SK-N-SH (cell line): ENCODE measurements around the gene TUBA1B. TPM values are rescaled to one million over a fixed set of nuclear protein-coding genes. Genes with fewer than 3 reads are reported as not detected.

Source experiments
- CTCF ChIA-PET: fragments of 300-600, 350-600 bp; formaldehyde crosslinking; extraction: SDS; loops from one replicate; lab custom pipeline; 2021; lab: Yijun Ruan, JAX
- POLR2A ChIA-PET: fragments of 350-600 bp; sonication (Branson Sonifier 250); formaldehyde crosslinking; extraction: SDS; loops from one replicate; lab custom pipeline; 2020; ENCODE audit warnings: antibody characterized with exemption, inconsistent platforms; lab: Yijun Ruan, JAX
- DNase-seq: peaks from one replicate; pipeline ENCODE4 v3.0.0; 2012
- H2AFZ ChIP-seq: fragments of 200-600 bp; sonication (generic); 2 replicates; pipeline ENCODE4 v1.8.1; 2016; ENCODE audit warnings: antibody characterized with exemption, mild to moderate bottlenecking, low read depth
- H3F3A ChIP-seq: fragments of 200-600 bp; sonication (generic); replicated peaks from 2 replicates; pipeline ENCODE3; 2016; ENCODE audit warnings: antibody characterized with exemption, mild to moderate bottlenecking; ENCODE audit not compliant: insufficient read depth
- H3K27ac ChIP-seq, 2 experiments: fragments of 200-500 bp in 1 of 2; fragments of 200-600 bp in 1 of 2; sonication (Bioruptor generic) in 1 of 2; sonication (generic), shearing (Covaris generic) in 1 of 2; 2 replicates each; pipeline versions ENCODE4 v1.5.1 to v1.6.1; 2014 to 2016; ENCODE audit warnings: low read depth in 2 of 2, inconsistent platforms in 1 of 2, low read length in 1 of 2, mild to moderate bottlenecking in 1 of 2, mixed read lengths in 1 of 2
- H3K27me3 ChIP-seq: fragments of 200-600 bp; sonication (generic), shearing (Covaris generic); 2 replicates; pipeline ENCODE4 v1.6.1; 2016; ENCODE audit warnings: mixed run types; ENCODE audit not compliant: insufficient read depth
- H3K36me3 ChIP-seq, 2 experiments: fragments of 200-500 bp in 1 of 2; fragments of 200-600 bp in 1 of 2; sonication (Bioruptor generic) in 1 of 2; sonication (generic) in 1 of 2; replicated peaks in 1 of 2; 2 replicates each; pipeline versions ENCODE3 to v1.5.1; 2014 to 2016; ENCODE audit warnings: low read length in 1 of 2, mild to moderate bottlenecking in 1 of 2; ENCODE audit not compliant: insufficient read depth in 2 of 2, control insufficient read depth in 1 of 2
- H3K4me1 ChIP-seq, 2 experiments: fragments of 200-500 bp in 1 of 2; fragments of 200-600 bp in 1 of 2; sonication (Bioruptor generic) in 1 of 2; sonication (generic), shearing (Covaris generic) in 1 of 2; 2 replicates each; pipeline versions ENCODE4 v1.5.1 to v1.6.1; 2014 to 2016; ENCODE audit warnings: low read depth in 1 of 2, low read length in 1 of 2, mixed run types in 1 of 2; ENCODE audit not compliant: insufficient read depth in 2 of 2, control insufficient read depth in 1 of 2
- H3K4me2 ChIP-seq: fragments of 200-600 bp; sonication (generic), shearing (Covaris generic); 2 replicates; pipeline ENCODE4 v1.6.1; 2017; ENCODE audit warnings: mixed run types
- H3K4me3 ChIP-seq, 2 experiments: fragments of 200-500 bp in 1 of 2; fragments of 200-600 bp in 1 of 2; sonication (Bioruptor generic) in 1 of 2; sonication (generic), shearing (Covaris generic) in 1 of 2; 2 replicates each; pipeline versions ENCODE4 v1.5.1 to v1.8.1; 2014 to 2016; ENCODE audit warnings: low read depth in 2 of 2, inconsistent platforms in 1 of 2, low read length in 1 of 2, mild to moderate bottlenecking in 1 of 2, mixed read lengths in 1 of 2, moderate library complexity in 1 of 2
- H3K79me2 ChIP-seq: fragments of 200-600 bp; sonication (generic); 2 replicates; pipeline ENCODE4 v1.8.1; 2017; ENCODE audit warnings: mild to moderate bottlenecking; ENCODE audit not compliant: insufficient read depth
- H3K9ac ChIP-seq: fragments of 200-600 bp; sonication (generic); 2 replicates; pipeline ENCODE4 v1.6.1; 2017; ENCODE audit warnings: mixed run types
- H3K9me2 ChIP-seq: fragments of 200-600 bp; sonication (generic); 2 replicates; pipeline ENCODE4 v1.6.1; 2017; ENCODE audit warnings: mixed run types
- H3K9me3 ChIP-seq: fragments of 200-600 bp; sonication (generic); 2 replicates; pipeline ENCODE4 v1.6.1; 2017; ENCODE audit warnings: mixed run types, mild to moderate bottlenecking, moderate library complexity
- H4K20me1 ChIP-seq: fragments of 200-600 bp; sonication (generic); 2 replicates; pipeline ENCODE4 v1.6.1; 2017; ENCODE audit warnings: mild to moderate bottlenecking, mixed run types; ENCODE audit not compliant: insufficient read depth
- EP300 ChIP-seq, 2 experiments: IDR thresholded peaks; 2 replicates each; pipeline versions ENCODE4 v1.4.0 to v1.6.1; 2012; ENCODE audit warnings: borderline replicate concordance in 1 of 2, low read depth in 1 of 2, low read length in 1 of 2
- FOSL2 ChIP-seq: IDR thresholded peaks from 2 replicates; pipeline ENCODE4 v1.4.0; 2012; ENCODE audit warnings: low read depth, mild to moderate bottlenecking, moderate library complexity, borderline replicate concordance
- FOXM1 ChIP-seq: IDR thresholded peaks from 2 replicates; pipeline ENCODE4 v1.4.0; 2012; ENCODE audit warnings: low read depth, mild to moderate bottlenecking
- GABPA ChIP-seq: IDR thresholded peaks from 2 replicates; pipeline ENCODE4 v1.4.0; 2012; ENCODE audit warnings: low read depth, mild to moderate bottlenecking
- GATA2 ChIP-seq: sonication (generic); formaldehyde crosslinking; IDR thresholded peaks from 2 replicates; pipeline ENCODE4 v1.5.0; 2020; ENCODE audit warnings: mild to moderate bottlenecking, missing genetic modification reagents
- JUND ChIP-seq: IDR thresholded peaks from 2 replicates; pipeline ENCODE4 v1.4.0; 2012
- MEF2A ChIP-seq: IDR thresholded peaks from 2 replicates; pipeline ENCODE4 v1.4.0; 2012; ENCODE audit warnings: low read depth, borderline replicate concordance
- MXI1 ChIP-seq: IDR thresholded peaks from 2 replicates; pipeline ENCODE4 v1.6.1; 2012; ENCODE audit warnings: mild to moderate bottlenecking, low read depth, low read length, improper control_type of control experiment
- RAD21 ChIP-seq: IDR thresholded peaks from 2 replicates; pipeline ENCODE4 v1.6.1; 2012; ENCODE audit warnings: mild to moderate bottlenecking, low read length
- RCOR1 ChIP-seq: fragments of 150-350 bp; IDR thresholded peaks from 2 replicates; pipeline ENCODE4 v1.6.1; 2017; ENCODE audit warnings: antibody characterized with exemption, low read length
- RFX5 ChIP-seq: IDR thresholded peaks from 2 replicates; pipeline ENCODE4 v1.6.1; 2012; ENCODE audit warnings: mild to moderate bottlenecking, improper control_type of control experiment, low read length
- RXRA ChIP-seq: IDR thresholded peaks from 2 replicates; pipeline ENCODE4 v1.4.0; 2012; ENCODE audit warnings: low read depth, mild to moderate bottlenecking, borderline replicate concordance
- TAF1 ChIP-seq: IDR thresholded peaks from 2 replicates; pipeline ENCODE4 v1.6.1; 2012; ENCODE audit warnings: low read depth, mild to moderate bottlenecking, low read length, moderate library complexity, borderline replicate concordance
- TEAD4 ChIP-seq: IDR thresholded peaks from 2 replicates; pipeline ENCODE4 v1.4.0; 2012; ENCODE audit warnings: mild to moderate bottlenecking, borderline replicate concordance; ENCODE audit not compliant: insufficient read depth
- YY1 ChIP-seq: IDR thresholded peaks from 2 replicates; pipeline ENCODE4 v1.4.0; 2012; ENCODE audit warnings: low read depth, mild to moderate bottlenecking
- WGBS: methylation state at CpG from one replicate; pipeline ENCODE4 v1.1.6; 2017; ENCODE audit warnings: low lambda C conversion rate; 5-methylcytosine and 5-hydroxymethylcytosine counted together
- polyA plus RNA-seq, 3 experiments: library from polyadenylated mRNA; depleted of rRNA; stranded (reverse); fragments of >200 nt; gene quantifications; 2 replicates each; pipeline ENCODE4 v1.2.3, GENCODE V29; 2012
- TF ChIP-seq, protein P1 (sequence below): fragments of 150-350 bp; IDR thresholded peaks from 2 replicates; pipeline ENCODE4 v1.6.1; 2017; ENCODE audit warnings: antibody characterized with exemption, low read length, low read depth, borderline replicate concordance
- TF ChIP-seq, protein P2 (sequence below): IDR thresholded peaks from 2 replicates; pipeline ENCODE4; 2012
- TF ChIP-seq, protein P3 (sequence below): IDR thresholded peaks from 2 replicates; pipeline ENCODE4 v1.4.0; 2012; ENCODE audit warnings: low read depth
- TF ChIP-seq, protein P4 (sequence below): IDR thresholded peaks from 2 replicates; pipeline ENCODE4 v1.6.1; 2012; ENCODE audit warnings: mild to moderate bottlenecking, low read depth, low read length, moderate library complexity
- TF ChIP-seq, protein P5 (sequence below): IDR thresholded peaks from 2 replicates; pipeline ENCODE4 v1.4.0; 2012; ENCODE audit warnings: low read depth, borderline replicate concordance

Gene TUBA1B
- polyA plus RNA-seq, 1 of the 3 experiments (the other 2 are of a cell fraction) = 2,454 TPM

DNA sequence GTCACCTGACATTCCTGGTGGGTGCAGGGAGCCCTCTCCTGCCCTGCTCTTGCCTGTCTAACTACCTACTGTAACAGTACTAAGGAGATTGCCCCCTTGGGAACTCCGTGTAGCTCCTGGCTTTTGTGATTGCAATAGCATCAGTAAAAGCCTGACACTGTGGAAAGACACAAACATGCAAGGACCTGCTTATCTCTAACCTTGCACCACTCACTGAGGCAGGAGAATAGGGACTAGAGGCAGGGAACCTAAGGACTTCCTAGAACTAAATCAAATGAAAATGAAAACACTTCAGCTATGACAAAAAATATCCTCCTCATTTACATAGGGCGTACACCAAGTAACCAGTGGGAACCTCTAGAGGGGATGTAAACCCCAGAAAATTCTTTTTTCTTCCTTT lies 29.2 kb upstream of the TUBA1B start (continued):
- TF ChIP-seq, protein P1, sequence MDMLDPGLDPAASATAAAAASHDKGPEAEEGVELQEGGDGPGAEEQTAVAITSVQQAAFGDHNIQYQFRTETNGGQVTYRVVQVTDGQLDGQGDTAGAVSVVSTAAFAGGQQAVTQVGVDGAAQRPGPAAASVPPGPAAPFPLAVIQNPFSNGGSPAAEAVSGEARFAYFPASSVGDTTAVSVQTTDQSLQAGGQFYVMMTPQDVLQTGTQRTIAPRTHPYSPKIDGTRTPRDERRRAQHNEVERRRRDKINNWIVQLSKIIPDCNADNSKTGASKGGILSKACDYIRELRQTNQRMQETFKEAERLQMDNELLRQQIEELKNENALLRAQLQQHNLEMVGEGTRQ = no peak
- no peak for TF ChIP-seq MEF2A
- TF ChIP-seq FOXM1 = no peak
- TF ChIP-seq RFX5 = no peak
- no peak for TF ChIP-seq RCOR1

DNA sequence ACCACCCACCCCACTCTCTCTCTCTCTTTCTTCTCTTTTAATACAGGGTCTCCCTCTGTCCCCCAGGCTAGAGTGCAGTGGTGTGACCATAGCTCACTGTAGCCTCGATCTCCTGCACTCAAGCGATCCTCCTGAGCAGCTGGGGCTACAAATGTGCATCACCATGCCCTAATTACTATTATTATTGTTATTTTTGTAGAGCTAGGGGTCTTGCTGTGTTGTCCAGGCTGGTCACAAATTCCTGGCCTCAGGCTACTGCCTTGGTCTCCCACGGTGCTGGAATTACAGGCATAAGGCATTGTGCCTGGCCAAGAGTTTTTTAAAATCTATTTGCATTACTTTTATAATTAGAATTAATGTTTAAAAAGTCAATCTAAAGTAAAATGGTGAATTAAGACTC lies 23.0 kb upstream of the TUBA1B start:
- H2AFZ ChIP-seq = no peak overlapping the region
- no peak for DNase-seq
- H3F3A ChIP-seq = no peaks in the 10 kb centered on the region
- no peaks in the 10 kb centered on the region for H3K9me2 ChIP-seq
- TF ChIP-seq FOSL2 (no peak), TAF1 (no peak), TEAD4 (no peak), RCOR1 (no peak), MXI1 (no peak), GABPA (no peak), FOXM1 (no peak), RFX5 (no peak), EP300 (IDR thresholded peaks at IDR 0.05; ENCODE audit: borderline replicate concordance in 1 of 2, low read depth in 1 of 2, low read length in 1 of 2) (no peak), RXRA (no peak), GATA2 (no peak), YY1 (no peak), RAD21 (no peak), JUND (no peak)
- TF ChIP-seq, protein P1 = no peak
- TF ChIP-seq, protein P2, sequence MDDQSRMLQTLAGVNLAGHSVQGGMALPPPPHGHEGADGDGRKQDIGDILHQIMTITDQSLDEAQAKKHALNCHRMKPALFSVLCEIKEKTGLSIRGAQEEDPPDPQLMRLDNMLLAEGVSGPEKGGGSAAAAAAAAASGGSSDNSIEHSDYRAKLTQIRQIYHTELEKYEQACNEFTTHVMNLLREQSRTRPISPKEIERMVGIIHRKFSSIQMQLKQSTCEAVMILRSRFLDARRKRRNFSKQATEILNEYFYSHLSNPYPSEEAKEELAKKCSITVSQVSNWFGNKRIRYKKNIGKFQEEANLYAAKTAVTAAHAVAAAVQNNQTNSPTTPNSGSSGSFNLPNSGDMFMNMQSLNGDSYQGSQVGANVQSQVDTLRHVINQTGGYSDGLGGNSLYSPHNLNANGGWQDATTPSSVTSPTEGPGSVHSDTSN = no peak
- TF ChIP-seq, protein P3, sequence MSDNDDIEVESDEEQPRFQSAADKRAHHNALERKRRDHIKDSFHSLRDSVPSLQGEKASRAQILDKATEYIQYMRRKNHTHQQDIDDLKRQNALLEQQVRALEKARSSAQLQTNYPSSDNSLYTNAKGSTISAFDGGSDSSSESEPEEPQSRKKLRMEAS = no peak
- TF ChIP-seq, protein P4, sequence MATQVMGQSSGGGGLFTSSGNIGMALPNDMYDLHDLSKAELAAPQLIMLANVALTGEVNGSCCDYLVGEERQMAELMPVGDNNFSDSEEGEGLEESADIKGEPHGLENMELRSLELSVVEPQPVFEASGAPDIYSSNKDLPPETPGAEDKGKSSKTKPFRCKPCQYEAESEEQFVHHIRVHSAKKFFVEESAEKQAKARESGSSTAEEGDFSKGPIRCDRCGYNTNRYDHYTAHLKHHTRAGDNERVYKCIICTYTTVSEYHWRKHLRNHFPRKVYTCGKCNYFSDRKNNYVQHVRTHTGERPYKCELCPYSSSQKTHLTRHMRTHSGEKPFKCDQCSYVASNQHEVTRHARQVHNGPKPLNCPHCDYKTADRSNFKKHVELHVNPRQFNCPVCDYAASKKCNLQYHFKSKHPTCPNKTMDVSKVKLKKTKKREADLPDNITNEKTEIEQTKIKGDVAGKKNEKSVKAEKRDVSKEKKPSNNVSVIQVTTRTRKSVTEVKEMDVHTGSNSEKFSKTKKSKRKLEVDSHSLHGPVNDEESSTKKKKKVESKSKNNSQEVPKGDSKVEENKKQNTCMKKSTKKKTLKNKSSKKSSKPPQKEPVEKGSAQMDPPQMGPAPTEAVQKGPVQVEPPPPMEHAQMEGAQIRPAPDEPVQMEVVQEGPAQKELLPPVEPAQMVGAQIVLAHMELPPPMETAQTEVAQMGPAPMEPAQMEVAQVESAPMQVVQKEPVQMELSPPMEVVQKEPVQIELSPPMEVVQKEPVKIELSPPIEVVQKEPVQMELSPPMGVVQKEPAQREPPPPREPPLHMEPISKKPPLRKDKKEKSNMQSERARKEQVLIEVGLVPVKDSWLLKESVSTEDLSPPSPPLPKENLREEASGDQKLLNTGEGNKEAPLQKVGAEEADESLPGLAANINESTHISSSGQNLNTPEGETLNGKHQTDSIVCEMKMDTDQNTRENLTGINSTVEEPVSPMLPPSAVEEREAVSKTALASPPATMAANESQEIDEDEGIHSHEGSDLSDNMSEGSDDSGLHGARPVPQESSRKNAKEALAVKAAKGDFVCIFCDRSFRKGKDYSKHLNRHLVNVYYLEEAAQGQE = no peak
- TF ChIP-seq, protein P5, sequence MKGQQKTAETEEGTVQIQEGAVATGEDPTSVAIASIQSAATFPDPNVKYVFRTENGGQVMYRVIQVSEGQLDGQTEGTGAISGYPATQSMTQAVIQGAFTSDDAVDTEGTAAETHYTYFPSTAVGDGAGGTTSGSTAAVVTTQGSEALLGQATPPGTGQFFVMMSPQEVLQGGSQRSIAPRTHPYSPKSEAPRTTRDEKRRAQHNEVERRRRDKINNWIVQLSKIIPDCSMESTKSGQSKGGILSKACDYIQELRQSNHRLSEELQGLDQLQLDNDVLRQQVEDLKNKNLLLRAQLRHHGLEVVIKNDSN = no peak
- H3K27ac ChIP-seq = no peak overlapping the region
- no peaks in the 10 kb centered on the region for H3K79me2 ChIP-seq
- H3K27me3 ChIP-seq = no peaks in the 10 kb centered on the region
- no peaks in the 10 kb centered on the region for H3K36me3 ChIP-seq
- no peaks in the 10 kb centered on the region for H3K4me1 ChIP-seq
- 56% methylated on average over 3 of the region's 3 CpGs for WGBS
- POLR2A ChIA-PET = no interaction called here
- no peak overlapping the region for H3K4me3 ChIP-seq
- H4K20me1 ChIP-seq = no peaks in the 10 kb centered on the region
- H3K4me2 ChIP-seq = no peak overlapping the region
- CTCF ChIA-PET = no interaction called here
- no peak overlapping the region for H3K9ac ChIP-seq
- no peaks in the 10 kb centered on the region for H3K9me3 ChIP-seq
